ENCODE results near the gene MCC.

The MCC gene

GRCh38 chr5:113361701-113362100 is 126.6 kb downstream of the MCC start:
- no peak overlapping the region for H3K4me3 ChIP-seq (replicated peaks; ENCODE audit: low read depth, low read length)
- no peak for TF ChIP-seq CTCF (IDR thresholded peaks at IDR 0.05; ENCODE audit: insufficient read depth, low read length, poor library complexity, severe bottlenecking)
- H3K27me3 ChIP-seq (replicated peaks; ENCODE audit: control insufficient read depth, insufficient read depth, low read length): no peaks in the 10 kb centered on the region
- DNase-seq (ENCODE audit: extremely low read depth, insufficient read length): no peak
- no peaks in the 10 kb centered on the region for H3K36me3 ChIP-seq (ENCODE audit: control insufficient read depth, insufficient read depth, low read length)

DNA sequence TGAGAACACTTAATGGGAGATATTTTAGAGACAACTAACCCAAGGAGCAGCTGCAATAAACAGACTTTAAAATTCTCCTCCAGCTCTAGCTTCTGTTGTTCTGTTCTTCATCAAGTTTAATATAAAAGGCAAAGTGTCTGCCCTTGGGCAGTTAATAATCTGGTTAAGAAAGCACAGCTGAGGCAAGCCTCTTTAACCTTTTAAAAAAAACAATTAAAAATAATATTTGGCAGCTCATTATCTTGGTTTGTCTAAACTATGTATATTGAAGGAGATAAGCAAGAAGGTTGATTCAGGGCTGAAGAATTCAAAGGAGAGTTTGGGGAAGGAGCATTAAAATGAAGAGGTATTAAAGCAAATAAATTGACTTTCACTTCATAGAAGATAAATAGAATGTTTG is 128.8 kb downstream of the MCC start:
- Histone ChIP-seq H3K4me3 (replicated peaks; ENCODE audit: low read depth, low read length) (no peak overlapping the region), H3K36me3 (ENCODE audit: control insufficient read depth, insufficient read depth, low read length) (no peaks in the 10 kb centered on the region), H3K27me3 (replicated peaks; ENCODE audit: control insufficient read depth, insufficient read depth, low read length) (no peaks in the 10 kb centered on the region)
- no peak for TF ChIP-seq CTCF (IDR thresholded peaks at IDR 0.05; ENCODE audit: insufficient read depth, low read length, poor library complexity, severe bottlenecking)
- no peak for DNase-seq (ENCODE audit: extremely low read depth, insufficient read length)

- no peak for TF ChIP-seq CTCF (IDR thresholded peaks at IDR 0.05; ENCODE audit: insufficient read depth, low read length, poor library complexity, severe bottlenecking)
- Histone ChIP-seq H3K4me3 (replicated peaks; ENCODE audit: low read depth, low read length) (no peak overlapping the region), H3K36me3 (ENCODE audit: control insufficient read depth, insufficient read depth, low read length) (no peaks in the 10 kb centered on the region), H3K27me3 (replicated peaks; ENCODE audit: control insufficient read depth, insufficient read depth, low read length) (no peaks in the 10 kb centered on the region)
- DNase-seq (ENCODE audit: extremely low read depth, insufficient read length): no peak
Observed at GRCh38 chr5:113358696-113359095, 129.6 kb downstream of the MCC start.

DNA sequence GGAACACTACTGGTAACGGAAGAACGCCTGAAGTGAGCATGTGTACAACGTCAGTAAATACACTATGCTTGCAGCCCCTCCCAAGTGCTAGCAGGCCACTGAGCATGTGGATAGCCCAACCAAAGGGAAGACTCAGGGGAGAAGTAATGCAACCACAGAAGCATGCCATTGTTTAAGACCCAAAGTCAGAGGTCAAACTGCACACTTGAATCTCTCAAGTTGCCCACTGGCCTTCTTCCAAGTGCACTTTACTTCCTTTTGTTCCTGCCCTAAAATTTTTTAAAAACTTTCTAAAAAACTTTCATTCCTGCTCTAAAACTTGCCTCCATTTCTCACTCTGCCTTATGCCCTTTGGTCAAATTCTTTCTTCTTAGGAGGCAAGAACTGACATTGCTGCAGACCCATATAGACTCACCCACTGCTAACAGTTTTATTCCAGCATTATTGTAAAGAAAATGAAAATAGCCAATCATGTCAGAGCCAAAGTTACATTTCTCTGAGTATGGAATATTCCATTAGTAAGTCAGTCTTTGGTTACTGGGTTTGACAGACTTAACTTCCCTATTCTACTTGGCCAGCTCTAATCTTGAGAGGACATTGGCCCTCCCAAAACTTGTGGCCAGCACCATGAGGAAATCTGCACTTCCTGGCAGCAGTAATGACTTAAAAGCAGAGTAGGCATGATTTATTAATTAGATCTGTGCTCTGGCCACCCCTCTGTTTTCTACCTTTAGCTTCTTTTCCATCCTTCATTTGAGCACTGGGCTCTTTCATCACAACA is 130.4 kb downstream of the MCC start:
- Histone ChIP-seq H3K4me3 (replicated peaks; ENCODE audit: low read depth, low read length) (no peak overlapping the region), H3K36me3 (ENCODE audit: control insufficient read depth, insufficient read depth, low read length) (no peaks in the 10 kb centered on the region), H3K27me3 (replicated peaks; ENCODE audit: control insufficient read depth, insufficient read depth, low read length) (no peaks in the 10 kb centered on the region)
- DNase-seq (ENCODE audit: extremely low read depth, insufficient read length): no peak
- TF ChIP-seq CTCF (IDR thresholded peaks at IDR 0.05; ENCODE audit: insufficient read depth, low read length, poor library complexity, severe bottlenecking): no peak

GRCh38 chr5:113356487-113356886 is 131.8 kb downstream of the MCC start:
- TF ChIP-seq CTCF (IDR thresholded peaks at IDR 0.05; ENCODE audit: insufficient read depth, low read length, poor library complexity, severe bottlenecking): no peak
- no peak for DNase-seq (ENCODE audit: extremely low read depth, insufficient read length)
- Histone ChIP-seq H3K36me3 (ENCODE audit: control insufficient read depth, insufficient read depth, low read length) (no peaks in the 10 kb centered on the region), H3K27me3 (replicated peaks; ENCODE audit: control insufficient read depth, insufficient read depth, low read length) (no peaks in the 10 kb centered on the region), H3K4me3 (replicated peaks; ENCODE audit: low read depth, low read length) (no peak overlapping the region)

DNA sequence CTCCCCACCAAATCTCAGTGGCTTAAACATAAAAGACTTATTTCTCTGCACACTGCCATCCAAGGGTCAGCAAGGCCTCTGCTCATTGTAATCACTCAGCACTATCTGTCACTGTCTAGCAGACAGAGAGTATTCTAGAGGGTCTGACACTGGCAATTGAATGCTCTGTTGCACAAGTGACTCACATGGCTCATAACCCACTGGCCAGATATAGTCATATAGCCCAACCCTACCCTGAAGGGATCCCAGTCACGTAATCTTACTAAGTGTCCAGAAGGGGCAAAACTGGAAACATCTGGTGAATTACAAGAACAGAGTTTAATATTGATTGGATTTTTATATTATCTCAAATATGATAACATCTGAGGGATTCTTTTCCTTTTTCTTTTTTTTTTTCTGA is 134.2 kb downstream of the MCC start:
- no peak for TF ChIP-seq CTCF (IDR thresholded peaks at IDR 0.05; ENCODE audit: insufficient read depth, low read length, poor library complexity, severe bottlenecking)

More for the DNA sequence above, 134.2 kb downstream of the MCC start:
- no peak for DNase-seq (ENCODE audit: extremely low read depth, insufficient read length)
- Histone ChIP-seq H3K36me3 (ENCODE audit: control insufficient read depth, insufficient read depth, low read length) (no peaks in the 10 kb centered on the region), H3K27me3 (replicated peaks; ENCODE audit: control insufficient read depth, insufficient read depth, low read length) (no peaks in the 10 kb centered on the region), H3K4me3 (replicated peaks; ENCODE audit: low read depth, low read length) (no peak overlapping the region)

Data from GM06990 (cell line).